Prostate gland (tissue), 2 donors: ENCODE results near the gene CD40.

Experiments
- POLR2AphosphoS5 ChIP-seq: sonication (generic); formaldehyde crosslinking; IDR thresholded peaks from one replicate; pipeline ENCODE4 v1.6.1; 2017; ENCODE audit warnings: antibody characterized with exemption
- TF ChIP-seq, protein P1 (sequence below), 4 experiments: fragments of 200-600 bp in 2 of 4; fragments of 450-650 bp in 2 of 4; sonication (generic) in 2 of 4; IDR thresholded peaks; 1 replicate in 3 of 4; 2 replicates in 1 of 4; pipeline ENCODE4 v1.5.1; 2016 to 2019; ENCODE audit warnings: antibody characterized with exemption in 4 of 4, mild to moderate bottlenecking in 2 of 4, moderate library complexity in 2 of 4

DNA sequence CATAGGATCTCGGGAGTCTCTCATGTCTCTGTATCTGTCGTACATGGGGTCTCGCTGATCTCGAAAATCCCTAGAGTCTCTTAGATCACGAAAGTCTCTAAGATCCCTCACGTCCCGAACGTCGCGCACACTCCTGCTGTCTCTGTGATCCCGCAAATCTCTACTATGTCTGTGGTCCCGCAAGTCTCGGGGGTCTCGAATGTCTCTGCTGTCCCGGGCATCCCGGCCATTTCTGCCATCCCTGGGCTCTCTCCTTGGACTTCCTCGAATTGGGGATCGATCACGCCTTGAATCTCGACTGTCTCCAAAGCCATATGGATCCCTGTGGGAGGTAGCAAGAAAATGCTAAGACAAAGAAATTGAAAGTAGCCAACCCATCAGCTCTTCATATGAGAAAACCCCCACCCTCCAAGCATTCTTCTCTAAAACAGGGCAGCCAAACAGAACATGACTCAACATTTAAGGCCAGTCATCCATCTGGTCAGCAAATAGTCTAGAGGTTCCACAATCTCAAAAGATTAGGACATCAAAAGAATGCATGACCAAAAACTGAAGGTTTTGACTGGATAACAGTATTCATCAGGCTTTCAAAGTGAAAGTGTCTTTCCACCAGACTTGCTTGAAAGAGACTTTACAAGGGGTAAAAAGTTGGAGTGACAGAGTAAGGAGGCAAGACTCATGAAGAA lies 47.8 kb upstream of the CD40 start:
- TF ChIP-seq, protein P1, sequence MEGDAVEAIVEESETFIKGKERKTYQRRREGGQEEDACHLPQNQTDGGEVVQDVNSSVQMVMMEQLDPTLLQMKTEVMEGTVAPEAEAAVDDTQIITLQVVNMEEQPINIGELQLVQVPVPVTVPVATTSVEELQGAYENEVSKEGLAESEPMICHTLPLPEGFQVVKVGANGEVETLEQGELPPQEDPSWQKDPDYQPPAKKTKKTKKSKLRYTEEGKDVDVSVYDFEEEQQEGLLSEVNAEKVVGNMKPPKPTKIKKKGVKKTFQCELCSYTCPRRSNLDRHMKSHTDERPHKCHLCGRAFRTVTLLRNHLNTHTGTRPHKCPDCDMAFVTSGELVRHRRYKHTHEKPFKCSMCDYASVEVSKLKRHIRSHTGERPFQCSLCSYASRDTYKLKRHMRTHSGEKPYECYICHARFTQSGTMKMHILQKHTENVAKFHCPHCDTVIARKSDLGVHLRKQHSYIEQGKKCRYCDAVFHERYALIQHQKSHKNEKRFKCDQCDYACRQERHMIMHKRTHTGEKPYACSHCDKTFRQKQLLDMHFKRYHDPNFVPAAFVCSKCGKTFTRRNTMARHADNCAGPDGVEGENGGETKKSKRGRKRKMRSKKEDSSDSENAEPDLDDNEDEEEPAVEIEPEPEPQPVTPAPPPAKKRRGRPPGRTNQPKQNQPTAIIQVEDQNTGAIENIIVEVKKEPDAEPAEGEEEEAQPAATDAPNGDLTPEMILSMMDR (IDR thresholded peaks at IDR 0.05) = no peak
- no peak for TF ChIP-seq POLR2AphosphoS5
